ENCODE data around the gene RIMBP2.

GRCh38 chr12:130549361-130549760, 166.7 kb downstream of the RIMBP2 start:
- TF ChIP-seq, protein P1, sequence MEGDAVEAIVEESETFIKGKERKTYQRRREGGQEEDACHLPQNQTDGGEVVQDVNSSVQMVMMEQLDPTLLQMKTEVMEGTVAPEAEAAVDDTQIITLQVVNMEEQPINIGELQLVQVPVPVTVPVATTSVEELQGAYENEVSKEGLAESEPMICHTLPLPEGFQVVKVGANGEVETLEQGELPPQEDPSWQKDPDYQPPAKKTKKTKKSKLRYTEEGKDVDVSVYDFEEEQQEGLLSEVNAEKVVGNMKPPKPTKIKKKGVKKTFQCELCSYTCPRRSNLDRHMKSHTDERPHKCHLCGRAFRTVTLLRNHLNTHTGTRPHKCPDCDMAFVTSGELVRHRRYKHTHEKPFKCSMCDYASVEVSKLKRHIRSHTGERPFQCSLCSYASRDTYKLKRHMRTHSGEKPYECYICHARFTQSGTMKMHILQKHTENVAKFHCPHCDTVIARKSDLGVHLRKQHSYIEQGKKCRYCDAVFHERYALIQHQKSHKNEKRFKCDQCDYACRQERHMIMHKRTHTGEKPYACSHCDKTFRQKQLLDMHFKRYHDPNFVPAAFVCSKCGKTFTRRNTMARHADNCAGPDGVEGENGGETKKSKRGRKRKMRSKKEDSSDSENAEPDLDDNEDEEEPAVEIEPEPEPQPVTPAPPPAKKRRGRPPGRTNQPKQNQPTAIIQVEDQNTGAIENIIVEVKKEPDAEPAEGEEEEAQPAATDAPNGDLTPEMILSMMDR (IDR thresholded peaks at IDR 0.05), result no peak
- TF ChIP-seq EZH2phosphoT487 (IDR thresholded peaks at IDR 0.05; ENCODE audit: borderline replicate concordance, low read depth) (no peak), REST (IDR thresholded peaks at IDR 0.05; ENCODE audit: low read depth, low read length) (no peak), MAX (IDR thresholded peaks at IDR 0.05; ENCODE audit: low read depth) (no peak), RAD21 (IDR thresholded peaks at IDR 0.05; ENCODE audit: low read length) (no peak), TEAD4 (IDR thresholded peaks at IDR 0.05; ENCODE audit: borderline replicate concordance, insufficient read depth) (no peak), EP300 (IDR thresholded peaks at IDR 0.05; ENCODE audit: borderline replicate concordance in 1 of 2, low read depth in 1 of 2, low read length in 1 of 2) (no peak), POLR2AphosphoS5 (IDR thresholded peaks at IDR 0.05; ENCODE audit: low read depth, low read length) (no peak), TAF1 (IDR thresholded peaks at IDR 0.05; ENCODE audit: borderline replicate concordance, low read depth, low read length) (no peak), RCOR1 (IDR thresholded peaks at IDR 0.05; ENCODE audit: low read length) (no peak)
- TF ChIP-seq, protein P2, sequence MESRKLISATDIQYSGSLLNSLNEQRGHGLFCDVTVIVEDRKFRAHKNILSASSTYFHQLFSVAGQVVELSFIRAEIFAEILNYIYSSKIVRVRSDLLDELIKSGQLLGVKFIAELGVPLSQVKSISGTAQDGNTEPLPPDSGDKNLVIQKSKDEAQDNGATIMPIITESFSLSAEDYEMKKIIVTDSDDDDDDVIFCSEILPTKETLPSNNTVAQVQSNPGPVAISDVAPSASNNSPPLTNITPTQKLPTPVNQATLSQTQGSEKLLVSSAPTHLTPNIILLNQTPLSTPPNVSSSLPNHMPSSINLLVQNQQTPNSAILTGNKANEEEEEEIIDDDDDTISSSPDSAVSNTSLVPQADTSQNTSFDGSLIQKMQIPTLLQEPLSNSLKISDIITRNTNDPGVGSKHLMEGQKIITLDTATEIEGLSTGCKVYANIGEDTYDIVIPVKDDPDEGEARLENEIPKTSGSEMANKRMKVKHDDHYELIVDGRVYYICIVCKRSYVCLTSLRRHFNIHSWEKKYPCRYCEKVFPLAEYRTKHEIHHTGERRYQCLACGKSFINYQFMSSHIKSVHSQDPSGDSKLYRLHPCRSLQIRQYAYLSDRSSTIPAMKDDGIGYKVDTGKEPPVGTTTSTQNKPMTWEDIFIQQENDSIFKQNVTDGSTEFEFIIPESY (IDR thresholded peaks at IDR 0.05; ENCODE audit: borderline replicate concordance, low read depth), result no peak

Data from SK-N-SH (cell line).